GM21367 (cell line): ENCODE results near the gene DENND1C.
"Not testable (repeated sequence)": the region's sequence is repeated elsewhere in the genome, so short reads cannot be mapped to it uniquely, and the experiment has no call there.

Experiments used
- ATAC-seq: cut with Tn5 transposase; IDR thresholded peaks from one replicate; pipeline ENCODE4 v1.9.1; 2021; ENCODE audit not compliant: unreplicated experiment

The DENND1C gene

DNA sequence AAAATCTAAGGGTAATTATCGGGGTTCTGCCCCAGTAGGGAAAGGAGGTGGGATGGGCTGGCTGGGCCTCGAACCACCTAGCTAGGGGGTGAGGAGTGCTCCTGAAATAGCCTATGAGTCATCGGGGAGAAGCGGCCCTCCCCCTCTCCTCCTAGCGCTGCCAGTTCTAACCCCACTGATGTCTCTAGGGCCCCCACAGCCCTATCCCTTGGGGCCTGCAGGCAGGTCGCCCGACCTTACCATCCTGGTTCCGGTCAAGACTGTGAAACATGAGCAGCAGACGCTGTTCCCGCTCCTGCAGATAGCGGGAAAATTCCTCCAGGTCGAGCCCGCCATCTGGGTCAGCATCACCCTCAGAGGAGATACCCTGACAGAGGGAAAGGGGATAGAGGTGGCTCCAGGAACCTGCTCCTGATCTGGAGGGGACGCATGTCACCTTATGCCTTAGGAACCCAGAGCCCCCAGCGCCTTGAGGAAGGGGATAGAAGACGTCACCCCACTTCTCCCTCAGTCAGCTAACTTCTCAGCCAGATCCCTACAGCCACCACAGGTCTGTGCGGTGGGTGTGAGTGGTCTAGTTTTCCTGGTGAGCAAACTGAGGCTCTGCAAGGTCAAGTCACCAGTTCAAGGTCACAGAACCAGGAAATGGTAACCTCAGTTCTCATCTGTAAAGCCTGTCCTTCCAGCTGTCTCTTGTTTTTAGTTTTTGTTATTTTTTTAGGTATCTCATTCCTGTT lies 23.5 kb downstream of the DENND1C start:
- no peak for ATAC-seq

DNA sequence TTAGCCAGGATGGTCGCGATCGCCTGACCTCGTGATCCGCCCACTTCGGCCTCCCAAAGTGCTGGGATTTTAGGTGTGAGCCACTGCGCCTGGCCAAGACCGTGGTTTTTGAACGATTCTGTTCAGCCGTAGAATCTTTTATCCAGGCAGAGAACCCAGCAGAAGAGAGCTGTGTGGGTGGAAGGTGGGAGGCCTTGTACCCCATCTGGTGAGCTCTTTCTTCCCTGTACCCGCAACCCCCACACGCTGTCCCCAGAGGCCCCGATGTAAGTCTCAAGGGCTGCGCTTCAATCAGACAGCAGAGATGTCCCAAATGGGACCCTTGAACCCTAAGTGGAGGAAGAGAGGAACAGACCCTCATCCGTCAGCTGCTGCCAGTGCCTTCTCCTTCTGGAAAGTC lies 25.7 kb downstream of the DENND1C start:
- ATAC-seq = no peak

DNA sequence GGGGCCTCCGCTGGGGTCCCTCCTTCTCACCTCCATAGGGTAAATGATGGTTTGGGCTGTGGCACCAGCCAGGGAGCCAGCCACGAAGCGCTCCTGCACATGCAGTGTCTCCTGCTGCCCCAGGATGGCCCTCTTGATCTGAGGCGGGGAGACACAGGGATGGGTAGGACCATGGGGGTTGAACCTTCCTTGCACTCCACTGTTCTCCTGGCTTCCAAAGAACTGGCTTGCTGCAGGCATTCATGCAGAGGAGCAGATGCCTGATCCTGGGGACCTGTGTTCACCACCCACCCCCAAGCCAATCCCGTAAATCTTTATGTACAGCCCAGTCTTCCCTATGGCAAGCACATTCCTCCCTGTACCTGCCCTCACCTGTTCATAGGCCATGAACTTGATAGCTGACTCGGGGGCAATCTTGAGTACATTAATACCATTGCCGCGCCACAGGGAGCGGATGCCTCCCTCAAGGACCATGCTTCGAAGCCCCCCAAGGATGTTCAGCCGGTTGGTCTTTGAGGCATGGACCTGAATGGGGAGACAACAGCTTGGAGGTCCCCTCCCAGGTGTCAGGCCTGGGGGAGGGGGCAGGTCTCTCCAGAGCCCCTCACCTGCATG lies 27.5 kb downstream of the DENND1C start:
- no peak for ATAC-seq

DNA sequence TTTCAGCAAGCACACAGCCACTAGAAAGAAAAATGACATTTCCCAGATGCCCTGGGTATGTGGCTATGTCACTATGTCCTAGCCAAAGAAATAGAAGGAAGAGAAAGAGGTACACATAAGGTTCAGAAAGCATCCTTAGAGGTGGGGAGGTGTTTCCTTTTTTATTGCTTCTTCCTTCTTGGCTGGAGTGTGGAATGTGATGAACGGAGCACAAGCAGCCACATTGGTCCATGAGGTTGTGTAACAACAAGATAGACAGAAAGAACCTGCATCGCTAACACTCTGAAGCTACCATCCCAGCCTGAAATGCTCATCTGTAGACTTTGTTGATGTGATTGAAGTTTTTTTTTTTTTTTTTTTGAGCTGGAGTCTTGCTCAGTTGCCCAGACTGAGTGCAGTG lies 28.7 kb downstream of the DENND1C start:
- ATAC-seq = no peak

DNA sequence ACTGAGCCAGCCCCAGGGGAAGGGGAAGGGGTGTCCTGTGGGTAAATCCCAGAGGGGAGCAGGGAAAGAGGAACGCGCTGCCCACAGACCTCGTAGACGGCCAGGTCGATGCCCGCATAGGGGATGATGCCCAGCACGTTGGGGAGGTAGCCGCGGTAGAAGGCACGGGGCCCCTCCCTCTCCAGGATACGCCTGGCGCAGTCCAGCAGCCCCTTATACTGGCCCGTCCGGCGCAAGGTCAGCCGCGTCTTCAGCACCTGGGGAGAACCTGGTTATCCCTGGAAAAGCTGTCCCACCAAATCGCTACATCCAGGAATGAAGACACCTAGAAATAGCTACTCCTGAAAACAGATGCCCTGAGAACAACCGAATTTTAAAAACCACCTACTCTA lies 29.4 kb downstream of the DENND1C start:
- ATAC-seq = no peak

DNA sequence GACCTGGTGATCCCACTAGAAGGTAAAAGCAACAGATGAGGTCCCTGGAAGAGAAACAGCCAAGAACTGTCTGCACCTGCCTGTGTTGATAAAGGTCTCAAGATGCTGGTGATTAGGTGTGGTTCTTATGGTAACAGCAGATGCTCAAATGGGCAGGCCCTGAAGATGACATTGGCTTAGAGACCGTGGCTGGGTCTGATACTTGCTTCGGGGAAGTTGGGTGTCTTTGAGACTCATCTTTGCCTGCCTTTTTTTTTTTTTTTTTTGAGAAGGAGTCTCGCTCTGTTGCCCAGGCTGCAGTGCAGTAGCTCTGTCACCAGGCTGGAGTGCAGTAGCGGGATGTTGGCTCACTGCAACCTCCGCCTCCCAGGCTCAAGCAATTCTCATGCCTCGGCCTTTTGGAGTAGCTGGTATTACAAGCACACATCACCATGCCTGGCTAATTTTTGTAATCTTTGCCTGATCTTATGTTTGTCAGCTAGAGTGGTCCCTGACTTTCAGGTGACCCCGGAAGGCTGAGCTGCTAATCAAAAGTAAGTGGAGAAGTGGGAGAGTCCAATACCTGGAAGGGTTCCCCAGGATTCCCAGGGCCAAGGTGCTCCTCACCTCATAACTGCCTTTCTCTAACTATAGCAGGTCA lies 29.9 kb downstream of the DENND1C start:
- no peak for ATAC-seq

DNA sequence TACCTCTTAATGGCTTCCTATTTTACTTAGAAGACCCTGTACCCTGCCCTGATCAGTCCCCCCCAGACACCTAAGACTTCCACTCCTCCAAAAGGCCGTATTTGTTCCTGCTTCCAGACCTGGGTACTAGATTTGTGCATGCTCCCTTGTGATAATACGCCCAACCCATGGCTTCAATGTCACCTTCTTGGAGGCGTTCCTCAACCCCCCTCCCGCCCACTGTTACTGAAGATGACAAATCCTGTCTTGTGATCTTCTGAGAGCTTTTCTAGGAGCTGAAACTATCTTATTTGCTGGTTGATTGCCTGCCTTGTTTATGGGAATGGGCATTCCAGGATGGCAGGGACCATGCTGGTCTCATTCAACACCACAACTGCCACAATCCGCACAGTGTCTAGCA lies 31.4 kb downstream of the DENND1C start:
- no peak for ATAC-seq

DNA sequence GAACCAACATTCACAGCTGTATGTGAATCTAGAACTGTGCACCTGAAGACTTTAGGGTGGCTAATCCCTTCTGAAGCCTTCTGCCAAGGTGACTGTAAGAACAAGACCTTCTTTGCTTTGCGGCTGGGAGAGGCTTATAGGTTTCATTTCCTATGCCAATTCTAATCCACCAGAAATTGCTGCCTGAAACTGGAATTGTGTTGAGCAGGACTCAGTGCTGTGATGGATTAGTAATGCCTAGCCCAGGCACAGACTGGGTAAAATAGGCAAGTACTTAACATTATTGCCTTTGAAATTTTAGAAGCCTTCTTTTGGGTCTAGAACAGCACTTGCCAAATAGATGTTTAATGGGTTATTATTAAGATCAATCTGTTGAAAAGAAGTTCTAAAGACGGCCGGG lies 33.5 kb downstream of the DENND1C start:
- ATAC-seq = no peak

DNA sequence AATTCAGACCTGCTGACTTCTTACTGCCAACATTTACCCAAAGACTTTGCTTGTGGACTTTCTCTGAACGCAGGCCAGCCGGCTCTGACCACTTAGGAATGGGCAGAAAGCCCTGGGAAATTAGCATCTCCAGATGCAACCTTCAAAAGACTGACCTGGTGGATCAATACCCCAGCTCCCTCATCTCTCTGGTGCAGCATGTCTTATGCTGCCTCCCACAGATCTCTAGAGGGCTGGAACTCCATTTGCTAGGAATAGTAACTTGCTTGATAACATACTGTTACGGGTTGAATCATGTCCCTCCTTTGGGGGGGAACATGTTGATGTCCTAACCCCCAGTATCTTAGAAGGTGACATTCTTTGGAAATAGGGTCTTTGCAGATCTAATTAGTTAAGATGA lies 35.1 kb downstream of the DENND1C start:
- no peak for ATAC-seq

DNA sequence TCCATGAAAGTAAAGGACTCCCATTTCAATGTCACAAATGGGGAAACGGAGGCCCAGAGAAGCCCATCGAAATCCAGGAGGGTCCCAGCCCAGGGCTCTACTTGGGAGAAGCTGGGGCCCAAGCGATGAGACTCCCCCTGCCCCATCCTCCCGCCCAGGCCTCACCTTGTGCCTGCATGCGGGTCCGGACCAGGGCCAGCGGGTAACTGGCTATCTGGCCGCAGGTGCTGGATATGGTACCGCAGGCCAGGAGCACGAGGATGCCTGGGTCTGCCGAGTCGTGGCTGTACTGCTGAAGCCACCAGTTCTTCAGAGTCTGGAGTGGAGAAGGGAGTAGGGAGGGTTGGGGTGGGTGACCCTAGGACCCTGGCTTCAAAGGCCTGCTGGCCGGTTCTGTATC lies 37.6 kb downstream of the DENND1C start:
- no peak for ATAC-seq

DNA sequence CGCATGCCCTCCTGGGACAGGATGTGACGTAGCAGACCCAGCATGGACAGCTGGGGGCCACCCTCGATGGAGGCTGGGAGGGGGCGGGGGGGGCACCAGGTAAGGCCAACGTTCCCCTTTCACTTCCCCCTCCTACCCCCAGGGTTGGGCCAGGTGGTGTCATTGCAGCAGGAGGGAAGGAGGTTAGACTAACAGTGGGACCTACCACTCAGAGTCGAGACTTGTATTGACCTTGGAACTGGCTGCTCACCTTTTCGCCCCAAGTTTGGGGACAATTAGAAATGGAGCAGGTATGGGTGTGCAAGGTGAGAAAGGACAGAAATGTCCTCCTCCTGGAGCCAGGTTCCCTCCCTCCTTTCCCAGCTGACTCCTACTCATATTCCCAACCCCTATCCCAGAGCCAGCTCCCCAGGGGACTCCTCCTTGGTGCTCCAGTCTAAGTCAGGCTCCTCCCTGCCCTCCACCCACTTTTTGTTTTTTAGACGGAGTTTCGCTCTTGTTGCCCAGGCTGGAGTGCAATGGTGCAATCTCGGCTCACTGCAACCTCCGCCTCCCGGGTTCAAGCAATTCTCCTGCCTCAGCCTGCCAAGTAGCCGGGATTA lies 39.4 kb downstream of the DENND1C start:
- no peak for ATAC-seq

DNA sequence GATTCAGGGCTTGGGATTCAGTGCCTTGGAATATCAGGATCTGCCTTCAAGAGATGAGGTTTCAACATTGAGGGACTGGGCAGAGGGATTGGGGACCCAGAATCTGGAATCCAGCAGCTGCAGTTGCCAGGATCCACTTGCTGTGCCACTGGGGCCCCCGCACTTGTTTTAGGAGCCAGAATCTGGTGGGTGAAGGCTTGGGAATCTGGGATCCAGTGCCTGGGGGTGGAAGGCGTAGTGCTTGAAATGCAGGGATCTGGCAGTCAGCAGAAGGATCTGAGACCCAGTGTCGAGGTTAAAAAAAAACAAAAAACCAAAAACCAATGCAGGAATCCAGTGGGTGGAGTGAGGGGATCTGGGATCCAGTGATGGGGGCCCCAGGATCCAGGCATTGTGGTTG lies 40.7 kb downstream of the DENND1C start:
- no peak for ATAC-seq

DNA sequence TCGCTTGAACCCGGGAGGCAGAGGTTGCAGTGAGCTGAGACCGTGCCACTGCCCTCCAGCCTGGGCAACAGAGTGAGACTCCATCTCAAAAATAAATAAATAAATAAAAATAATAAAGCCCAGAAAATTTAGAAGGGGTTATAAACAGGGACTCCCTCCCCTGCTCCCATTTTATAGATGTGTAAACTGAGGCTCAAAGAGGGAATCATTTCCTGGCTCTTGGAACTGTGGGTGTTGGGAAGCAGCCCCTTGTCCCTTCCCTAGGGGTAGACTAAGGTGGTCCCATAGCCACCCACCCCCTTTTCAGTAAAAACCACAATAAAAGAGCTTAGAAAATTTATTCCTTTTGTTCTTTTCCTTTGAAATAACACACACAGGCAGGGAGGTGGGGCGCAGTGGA lies 41.8 kb downstream of the DENND1C start:
- ATAC-seq = no peak

DNA sequence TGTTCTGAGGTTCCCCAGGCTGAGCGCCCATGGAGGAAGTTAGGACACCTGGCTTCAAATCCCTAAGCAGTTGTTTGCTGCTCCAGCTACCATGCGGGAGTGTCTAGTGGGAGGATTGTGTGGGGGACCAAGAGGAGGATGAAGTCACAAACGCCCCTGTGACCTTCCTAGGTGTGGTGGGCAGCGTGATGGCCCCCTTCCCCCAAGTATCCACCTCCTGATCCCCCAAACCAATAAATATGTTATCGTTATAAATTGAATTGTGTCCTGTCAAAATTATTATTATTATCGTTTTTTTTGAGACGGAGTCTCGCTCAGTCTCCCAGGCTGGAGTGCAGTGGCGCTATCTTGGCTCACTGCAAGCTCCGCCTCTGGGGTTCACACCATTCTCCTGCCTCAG lies 47.9 kb downstream of the DENND1C start, which contains the start of gene SLC25A41:
TSS of gene SLC25A41 (minus strand) at position 101 of the 400 bp plus-strand sequence. CDS start at position 31, 70 bp downstream.
- ATAC-seq = no peak

DNA sequence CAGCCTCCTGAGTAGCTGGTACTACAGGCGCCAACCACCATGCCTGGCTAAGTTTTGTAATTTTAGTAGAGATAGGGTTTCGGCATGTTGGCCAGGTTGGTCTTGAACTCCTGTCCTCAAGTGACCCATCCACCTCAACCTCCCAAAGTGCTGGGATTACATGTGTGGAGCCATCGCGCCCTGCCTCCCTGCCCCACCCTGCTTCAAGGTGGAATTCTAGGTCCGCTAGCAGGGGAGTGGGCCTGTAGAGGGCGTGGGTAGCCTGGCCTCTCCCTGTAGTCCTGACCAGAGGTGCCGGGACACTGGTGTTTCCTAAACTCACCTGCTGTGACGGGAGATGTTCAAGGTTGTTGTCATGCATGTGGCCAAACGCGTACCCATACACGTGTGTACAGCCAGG lies 48.4 kb downstream of the DENND1C start:
- ATAC-seq = no peak

DNA sequence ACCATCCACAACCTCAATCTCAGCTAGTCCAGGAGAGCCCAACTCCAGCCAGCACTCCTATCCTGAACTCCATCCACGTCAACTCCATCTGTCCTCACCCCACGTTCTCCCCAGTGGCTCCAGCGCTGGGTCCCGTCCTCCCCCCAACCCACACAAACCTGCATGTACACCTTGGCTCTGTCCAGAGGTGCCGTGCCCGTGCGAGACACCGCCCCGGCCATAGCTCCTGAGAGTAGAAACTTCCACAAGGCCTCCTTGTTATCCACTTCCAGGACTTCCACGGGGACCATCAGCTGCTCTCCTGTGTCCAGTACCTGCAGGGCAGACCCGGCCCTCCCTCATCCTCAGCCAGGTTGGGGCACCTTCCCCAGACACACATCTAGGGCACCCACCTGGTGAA lies 49.7 kb downstream of the DENND1C start:
- no peak for ATAC-seq

DNA sequence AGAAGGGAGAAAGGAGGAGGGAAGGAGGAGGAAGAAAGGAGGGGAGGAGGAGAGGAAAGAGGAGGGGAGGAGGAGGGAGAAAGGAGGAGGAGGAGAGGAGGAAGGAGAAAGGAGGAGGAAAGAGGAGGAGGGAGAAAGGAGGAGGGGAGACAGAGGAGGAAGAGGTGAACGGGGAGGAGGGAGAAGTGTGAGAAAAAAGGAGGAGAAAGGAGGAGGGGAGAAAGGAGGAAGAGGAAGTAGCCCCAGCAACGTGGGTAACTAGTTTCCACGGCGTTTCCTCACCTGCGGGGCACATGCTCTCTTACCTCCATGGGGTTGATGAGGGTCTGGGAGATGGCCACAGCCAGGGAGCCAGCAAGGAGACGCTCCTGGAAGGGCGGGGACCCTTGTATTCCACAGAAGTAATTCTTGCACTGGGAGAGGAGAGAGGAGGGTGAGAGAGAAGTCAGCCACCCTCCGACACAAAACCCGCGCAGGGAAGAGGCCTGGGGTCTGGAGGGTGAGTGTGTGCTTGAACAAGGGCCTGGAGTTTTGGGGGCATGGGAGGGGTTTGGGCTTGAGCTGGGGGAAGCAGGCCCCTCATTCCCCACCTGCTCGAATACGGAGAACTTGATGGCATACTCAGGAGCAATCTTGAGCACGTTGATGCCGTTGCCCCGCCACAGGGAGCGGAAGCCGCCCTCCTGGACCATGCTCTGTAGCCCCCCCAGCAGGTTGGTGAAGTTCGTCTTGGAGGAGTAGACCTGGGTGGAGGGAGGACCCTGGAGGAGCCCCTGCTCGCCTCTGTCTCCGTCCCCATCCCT lies 52.0 kb downstream of the DENND1C start:
- no peak for ATAC-seq

DNA sequence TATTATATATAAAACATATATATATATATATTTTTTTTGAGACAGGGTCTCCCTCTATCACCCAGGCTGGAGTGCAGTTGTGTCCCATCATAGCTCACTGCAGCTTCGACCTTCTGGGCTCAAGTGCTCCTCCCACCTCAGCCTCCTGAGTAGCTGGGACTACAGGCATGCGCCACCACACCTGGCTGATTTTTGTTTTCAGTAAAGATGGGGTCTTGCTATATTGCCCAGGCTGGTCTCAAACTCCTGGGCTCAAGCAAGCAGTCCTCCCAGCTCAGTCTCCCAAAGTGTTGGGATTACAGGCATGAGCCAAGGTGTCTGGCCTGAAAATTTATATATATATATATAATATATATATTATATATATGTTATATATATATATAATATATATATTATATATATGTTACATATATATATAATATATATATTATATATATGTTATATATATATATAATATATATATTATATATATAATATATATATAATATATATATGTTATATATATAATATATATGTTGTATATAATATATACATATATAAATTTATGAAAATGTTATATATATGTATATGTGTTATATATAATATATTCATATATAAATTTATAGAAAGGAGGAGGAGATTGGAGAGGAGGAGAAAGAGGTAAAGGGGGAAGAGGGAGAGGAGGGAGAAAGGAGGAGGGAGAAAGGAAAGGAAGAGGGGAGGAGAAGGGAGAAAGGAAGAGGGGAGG lies 52.7 kb downstream of the DENND1C start:
- not testable (repeated sequence) for ATAC-seq

DNA sequence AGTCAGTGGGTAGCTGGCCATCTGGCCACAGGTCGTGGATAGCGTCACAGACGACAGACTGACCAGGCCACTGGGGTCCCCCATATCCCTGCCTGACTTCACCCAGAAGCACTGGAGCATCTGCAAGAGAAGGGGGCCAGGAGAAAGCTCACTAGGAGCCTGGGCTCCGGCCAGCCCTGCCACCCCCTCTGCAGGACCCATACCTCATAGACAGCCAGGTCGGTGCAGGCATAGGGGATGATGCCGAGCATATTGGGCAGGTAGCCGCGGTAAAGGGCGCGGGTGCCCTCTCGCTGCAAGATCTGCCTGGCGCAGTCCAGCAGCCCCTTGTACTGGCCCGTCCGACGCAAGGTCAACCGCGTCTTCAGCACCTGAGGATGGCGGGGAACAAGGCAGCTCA lies 54.5 kb downstream of the DENND1C start:
- no peak for ATAC-seq
